Hepatocyte (in vitro differentiated cells): Measurements from ENCODE around the gene MOSMO. TPM values are rescaled to one million over a fixed set of nuclear protein-coding genes. Genes with fewer than 3 reads are reported as not detected.

Source experiments
- DNase-seq: peaks from one replicate; pipeline ENCODE4 v3.0.0-alpha.2; 2016; ENCODE audit warnings: low spot score
- H2AFZ ChIP-seq: fragments of 200-600 bp; sonication (generic); 2 replicates; pipeline ENCODE4 v1.6.0; 2016; ENCODE audit warnings: antibody characterized with exemption, mild to moderate bottlenecking
- H3K27ac ChIP-seq: fragments of 200-600 bp; sonication (generic); 2 replicates; pipeline ENCODE4 v1.5.1; 2016; ENCODE audit warnings: mild to moderate bottlenecking
- H3K27me3 ChIP-seq: fragments of 200-600 bp; sonication (generic); 2 replicates; pipeline ENCODE4 v1.6.1; 2016
- H3K36me3 ChIP-seq: fragments of 200-600 bp; sonication (generic); replicated peaks from 2 replicates; pipeline ENCODE4 v1.5.1; 2016; ENCODE audit warnings: low read depth; ENCODE audit not compliant: insufficient read depth
- H3K4me1 ChIP-seq: fragments of 200-600 bp; sonication (generic); 2 replicates; pipeline ENCODE4 v1.5.1; 2016; ENCODE audit warnings: mild to moderate bottlenecking, moderate library complexity; ENCODE audit not compliant: insufficient read depth
- H3K4me2 ChIP-seq: fragments of 200-600 bp; sonication (generic); 2 replicates; pipeline ENCODE4 v1.6.0; 2016
- H3K4me3 ChIP-seq: fragments of 200-600 bp; sonication (generic); 2 replicates; pipeline ENCODE4 v1.5.1; 2016; ENCODE audit warnings: mild to moderate bottlenecking
- H3K79me2 ChIP-seq: fragments of 200-600 bp; sonication (generic); 2 replicates; pipeline ENCODE4 v1.6.0; 2017; ENCODE audit warnings: mild to moderate bottlenecking
- H3K9me2 ChIP-seq: fragments of 200-600 bp; sonication (generic); replicated peaks from 2 replicates; pipeline ENCODE4 v1.6.0; 2017; ENCODE audit warnings: mild to moderate bottlenecking; ENCODE audit not compliant: insufficient read depth
- H3K9me3 ChIP-seq: fragments of 200-600 bp; sonication (generic); 2 replicates; pipeline ENCODE4 v1.5.1; 2016; ENCODE audit warnings: low read depth, mild to moderate bottlenecking
- H4K20me1 ChIP-seq: fragments of 200-600 bp; sonication (generic); 2 replicates; pipeline ENCODE4 v1.6.0; 2016; ENCODE audit warnings: mild to moderate bottlenecking; ENCODE audit not compliant: insufficient read depth, poor library complexity, severe bottlenecking
- CTCF ChIP-seq: fragments of 200-600 bp; sonication (generic); IDR thresholded peaks from 2 replicates; pipeline ENCODE4 v1.5.1; 2016; ENCODE audit warnings: antibody characterized with exemption, mild to moderate bottlenecking; ENCODE audit not compliant: poor library complexity
- EZH2 ChIP-seq: fragments of 200-600 bp; sonication (generic); IDR thresholded peaks from 2 replicates; pipeline ENCODE4 v1.6.1; 2016; ENCODE audit warnings: antibody characterized with exemption, mild to moderate bottlenecking, borderline replicate concordance
- EZH2phosphoT487 ChIP-seq: fragments of 200-600 bp; sonication (generic); IDR thresholded peaks from one replicate; pipeline ENCODE4 v1.6.1; 2018; ENCODE audit warnings: antibody characterized with exemption, mild to moderate bottlenecking, low read depth, moderate library complexity; ENCODE audit not compliant: unreplicated experiment, severe bottlenecking
- WGBS: methylation state at CpG from one replicate; pipeline ENCODE4 v1.1.6; 2016; ENCODE audit warnings: low lambda C conversion rate; ENCODE audit errors: missing lambda C conversion rate; 5-methylcytosine and 5-hydroxymethylcytosine counted together
- polyA plus RNA-seq: library from polyadenylated mRNA; unstranded; fragments of >200 nt; fragmentation: Nextera tagmentation; extraction: Ambion mirVana; gene quantifications from 2 replicates; pipeline ENCODE4 v1.2.1, GENCODE V29; 2016
- total RNA-seq: library from RNA; depleted of rRNA; stranded (reverse); fragments of >200 nt; gene quantifications from 2 replicates; pipeline ENCODE4 v1.2.3, GENCODE V29; 2014

Gene MOSMO
- total and polyA plus RNA-seq, 2 experiments from 2014 or later: 6.5 to 16.1 TPM

GRCh38 chr16:21973945-21974344, 34.0 kb upstream of the MOSMO start:
- TF ChIP-seq CTCF (no peak), EZH2 (no peak), EZH2phosphoT487 (no peak)
- Histone ChIP-seq H3K79me2 (no peaks in the 10 kb centered on the region), H3K9me2 (no peaks in the 10 kb centered on the region), H3K36me3 (no peaks in the 10 kb centered on the region), H3K4me3 (no peak overlapping the region), H4K20me1 (no peaks in the 10 kb centered on the region), H3K27ac (no peak overlapping the region), H3K4me1 (no peaks in the 10 kb centered on the region), H3K9me3 (no peaks in the 10 kb centered on the region), H3K4me2 (no peak overlapping the region), H2AFZ (no peak overlapping the region), H3K27me3 (no peaks in the 10 kb centered on the region)
- WGBS: 98% methylated on average over 2 of the region's 2 CpGs
- DNase-seq: no peak

DNA sequence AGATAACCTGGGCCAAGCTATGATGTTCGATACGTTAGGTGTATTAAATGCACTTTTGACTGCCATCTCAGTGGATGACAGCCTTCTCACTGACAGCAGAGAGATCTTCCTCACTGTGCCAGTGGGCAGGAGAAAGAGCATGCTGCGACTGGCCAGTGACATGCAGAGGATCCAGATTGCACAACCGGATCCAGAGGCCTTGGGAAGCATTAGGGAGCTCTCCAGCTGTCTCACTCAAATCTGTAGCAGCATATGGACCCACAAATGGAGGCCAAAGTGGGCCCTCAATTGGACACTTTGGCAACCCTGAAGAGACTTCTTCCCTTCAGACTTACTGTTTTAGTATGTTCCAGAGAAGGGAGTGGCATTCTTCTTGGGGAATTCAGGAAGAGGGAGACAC, 27.9 kb upstream of the MOSMO start:
- H3K27ac ChIP-seq: no peak overlapping the region
- TF ChIP-seq CTCF (no peak), EZH2phosphoT487 (no peak), EZH2 (no peak)
- no peaks in the 10 kb centered on the region for H3K9me3 ChIP-seq
- H3K27me3 ChIP-seq: no peaks in the 10 kb centered on the region
- H3K4me3 ChIP-seq: no peak overlapping the region
- WGBS: over 99% methylated on average over 4 of the region's 4 CpGs
- H3K36me3 ChIP-seq: no peaks in the 10 kb centered on the region
- no peak overlapping the region for H2AFZ ChIP-seq
- no peaks in the 10 kb centered on the region for H3K79me2 ChIP-seq
- no peaks in the 10 kb centered on the region for H3K4me1 ChIP-seq
- no peak for DNase-seq
- no peak overlapping the region for H3K4me2 ChIP-seq
- H4K20me1 ChIP-seq: peaks cover 3% of the 10 kb centered on the region
- no peaks in the 10 kb centered on the region for H3K9me2 ChIP-seq

- Histone ChIP-seq H3K4me2 (no peak overlapping the region), H3K9me2 (no peaks in the 10 kb centered on the region), H3K79me2 (no peaks in the 10 kb centered on the region), H3K27ac (no peak overlapping the region), H4K20me1 (peaks cover 3% of the 10 kb centered on the region), H3K36me3 (no peaks in the 10 kb centered on the region), H3K9me3 (no peaks in the 10 kb centered on the region), H2AFZ (no peak overlapping the region), H3K27me3 (no peaks in the 10 kb centered on the region), H3K4me1 (no peaks in the 10 kb centered on the region), H3K4me3 (no peak overlapping the region)
- 96% methylated on average over 5 of the region's 5 CpGs for WGBS
- no peak for TF ChIP-seq EZH2phosphoT487
- TF ChIP-seq CTCF: no peak
- TF ChIP-seq EZH2: no peak
- no peak for DNase-seq
Observed at GRCh38 chr16:21982108-21982507, 25.8 kb upstream of the MOSMO start.

DNA sequence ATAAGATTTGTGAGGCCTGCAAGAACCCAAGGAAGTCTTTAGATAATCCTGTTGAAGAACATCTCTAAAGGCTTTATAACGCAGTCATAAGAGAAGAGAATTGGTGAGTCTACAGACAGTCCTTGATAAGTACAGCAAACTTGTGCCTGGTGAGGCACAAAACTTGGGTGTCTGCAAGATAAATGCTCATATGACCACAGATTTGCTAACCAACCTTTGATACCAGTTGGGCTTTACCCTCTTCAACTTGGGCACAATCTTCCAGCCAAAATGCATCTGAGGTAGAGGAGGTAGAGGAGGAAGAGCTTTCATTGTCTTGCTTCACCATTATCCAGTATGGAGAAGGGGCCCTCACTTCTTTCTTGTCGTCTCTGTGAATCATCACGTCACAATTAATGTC, 23.8 kb upstream of the MOSMO start:
- TF ChIP-seq EZH2 (no peak), EZH2phosphoT487 (no peak), CTCF (no peak)
- H3K9me3 ChIP-seq: no peaks in the 10 kb centered on the region
- no peaks in the 10 kb centered on the region for H3K27me3 ChIP-seq
- no peak overlapping the region for H3K4me2 ChIP-seq
- H3K9me2 ChIP-seq: no peaks in the 10 kb centered on the region
- no peak overlapping the region for H3K27ac ChIP-seq
- H3K4me3 ChIP-seq: no peak overlapping the region
- DNase-seq: no peak
- WGBS: 90% methylated on average over 3 of the region's 3 CpGs
- peaks cover 3% of the 10 kb centered on the region for H4K20me1 ChIP-seq
- no peaks in the 10 kb centered on the region for H3K79me2 ChIP-seq
- H2AFZ ChIP-seq: no peak overlapping the region
- H3K4me1 ChIP-seq: no peaks in the 10 kb centered on the region
- H3K36me3 ChIP-seq: no peaks in the 10 kb centered on the region
